ENCODE measurements around the gene SULF2.

The SULF2 gene

DNA sequence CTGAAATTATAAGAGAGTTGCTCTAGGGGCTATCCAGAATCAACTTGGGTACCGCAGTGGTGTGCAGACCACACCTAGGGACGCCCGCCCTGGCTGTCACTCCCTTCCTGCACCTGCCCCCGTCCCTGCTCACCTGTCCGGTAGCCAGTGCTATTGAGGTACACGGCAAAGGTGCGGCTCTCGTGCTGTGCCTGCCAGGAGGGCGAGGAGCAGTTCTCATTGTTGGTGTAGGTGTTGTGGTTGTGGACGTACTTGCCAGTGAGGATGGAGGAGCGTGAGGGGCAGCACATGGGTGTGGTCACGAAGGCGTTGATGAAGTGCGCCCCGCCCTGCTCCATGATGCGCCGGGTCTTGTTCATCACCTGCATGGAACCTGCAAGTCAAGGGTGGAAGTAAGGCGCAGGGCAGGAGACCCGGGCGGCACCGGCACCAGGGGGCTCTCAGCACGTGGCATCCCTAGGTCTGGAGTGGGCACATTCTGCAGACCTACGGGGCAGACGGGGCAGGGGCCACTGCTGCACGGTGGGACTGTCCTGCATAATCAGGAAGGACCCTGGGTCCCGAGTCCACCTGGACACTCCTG is 48.6 kb downstream of the SULF2 start:
- DNase-seq (ENCODE audit: low read depth): no peak

GRCh38 chr20:47735412-47736400 is 49.6 kb downstream of the SULF2 start:
- DNase-seq (ENCODE audit: low read depth): no peak

- DNase-seq (ENCODE audit: low read depth): no peak
Measured at GRCh38 chr20:47734870-47735269, 50.4 kb downstream of the SULF2 start.

- no peak for DNase-seq (ENCODE audit: low read depth)
Measured at GRCh38 chr20:47733892-47734291, 51.4 kb downstream of the SULF2 start.

DNA sequence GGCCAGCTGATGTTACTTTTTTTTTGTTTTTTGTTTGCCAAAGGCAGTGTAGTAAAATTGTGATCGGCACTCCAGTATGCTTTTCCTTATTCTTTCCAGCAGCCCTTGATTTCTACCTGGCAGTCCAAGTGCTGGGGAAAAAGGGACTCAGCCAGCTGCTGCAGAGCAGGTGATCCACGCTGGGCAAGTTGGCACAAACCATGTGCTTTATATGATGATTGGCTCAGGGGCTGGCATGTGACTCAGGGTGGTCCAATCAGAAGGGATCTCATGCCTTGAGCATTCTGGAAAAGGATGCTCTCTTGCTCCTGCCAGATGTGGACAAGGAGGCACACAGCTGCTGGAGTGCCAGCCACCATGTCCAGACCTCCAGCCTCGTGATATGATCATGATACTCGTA is 54.5 kb downstream of the SULF2 start:
- no peak for DNase-seq (ENCODE audit: low read depth)

DNA sequence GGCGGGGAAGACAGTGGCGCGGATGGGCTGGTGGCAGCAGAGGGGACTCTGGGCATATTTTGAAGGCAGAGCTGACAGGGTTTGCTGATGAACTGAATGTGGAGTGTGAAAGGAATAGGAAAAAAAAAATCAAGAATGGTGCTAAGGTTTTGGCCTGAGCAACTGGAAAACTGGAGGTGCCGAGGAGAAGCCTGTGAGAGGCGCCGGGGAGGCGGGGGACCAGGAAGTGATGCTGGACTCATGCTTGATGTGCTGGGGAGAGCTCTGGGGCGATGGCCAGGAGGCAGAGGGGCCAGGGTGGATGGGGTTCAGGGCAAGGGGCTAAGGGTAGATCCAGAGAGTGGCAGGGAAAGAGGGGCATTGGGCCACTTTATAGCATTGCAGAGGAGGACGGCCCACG is 55.8 kb downstream of the SULF2 start:
- DNase-seq (ENCODE audit: low read depth): no peak

DNA sequence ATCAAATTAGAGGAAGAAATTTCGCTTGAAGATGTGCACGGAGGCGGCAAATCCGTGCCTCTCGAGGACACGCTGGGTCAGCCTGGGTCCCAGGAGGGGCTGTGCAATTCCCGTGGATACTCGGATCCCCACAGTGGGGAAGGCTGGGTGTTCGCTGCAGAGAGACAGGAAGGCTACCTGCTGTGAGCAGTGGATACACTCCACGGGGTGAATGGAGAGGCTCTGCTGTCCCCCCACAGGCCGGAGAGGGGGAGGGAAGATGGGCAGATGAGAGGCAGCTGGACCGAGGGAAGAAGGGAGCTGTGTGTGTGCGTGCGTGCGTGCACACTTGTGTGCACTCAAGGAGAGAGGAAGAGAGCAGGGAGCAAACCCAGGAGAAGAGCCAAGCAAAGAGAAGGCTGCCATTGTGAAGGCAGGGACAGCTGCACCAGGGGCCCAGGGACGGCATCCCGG is 57.3 kb downstream of the SULF2 start:
- no peak for DNase-seq (ENCODE audit: low read depth)

GRCh38 chr20:47727170-47727880 is 58.0 kb downstream of the SULF2 start:
- DNase-seq (ENCODE audit: low read depth): no peak

DNA sequence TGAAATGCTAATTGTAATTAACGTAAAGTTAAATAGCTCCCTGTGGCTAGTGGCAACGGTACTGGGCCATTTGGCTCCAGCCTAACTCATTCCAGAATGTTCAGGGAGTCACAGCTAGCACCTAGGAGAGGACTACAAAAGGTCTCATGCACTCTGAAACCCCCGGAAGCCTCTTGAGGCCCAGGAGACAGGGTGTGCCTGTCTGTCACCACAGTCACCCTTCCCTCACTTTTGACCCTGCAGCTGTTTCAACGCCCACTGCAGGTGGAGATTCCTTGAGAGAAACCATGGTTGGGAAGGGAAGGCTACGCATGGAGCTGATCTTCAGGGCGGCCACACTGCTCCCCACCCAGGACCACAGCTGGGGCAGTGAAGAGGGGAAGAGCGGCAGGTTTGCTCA is 58.6 kb downstream of the SULF2 start:
- DNase-seq (ENCODE audit: low read depth): no peak

DNA sequence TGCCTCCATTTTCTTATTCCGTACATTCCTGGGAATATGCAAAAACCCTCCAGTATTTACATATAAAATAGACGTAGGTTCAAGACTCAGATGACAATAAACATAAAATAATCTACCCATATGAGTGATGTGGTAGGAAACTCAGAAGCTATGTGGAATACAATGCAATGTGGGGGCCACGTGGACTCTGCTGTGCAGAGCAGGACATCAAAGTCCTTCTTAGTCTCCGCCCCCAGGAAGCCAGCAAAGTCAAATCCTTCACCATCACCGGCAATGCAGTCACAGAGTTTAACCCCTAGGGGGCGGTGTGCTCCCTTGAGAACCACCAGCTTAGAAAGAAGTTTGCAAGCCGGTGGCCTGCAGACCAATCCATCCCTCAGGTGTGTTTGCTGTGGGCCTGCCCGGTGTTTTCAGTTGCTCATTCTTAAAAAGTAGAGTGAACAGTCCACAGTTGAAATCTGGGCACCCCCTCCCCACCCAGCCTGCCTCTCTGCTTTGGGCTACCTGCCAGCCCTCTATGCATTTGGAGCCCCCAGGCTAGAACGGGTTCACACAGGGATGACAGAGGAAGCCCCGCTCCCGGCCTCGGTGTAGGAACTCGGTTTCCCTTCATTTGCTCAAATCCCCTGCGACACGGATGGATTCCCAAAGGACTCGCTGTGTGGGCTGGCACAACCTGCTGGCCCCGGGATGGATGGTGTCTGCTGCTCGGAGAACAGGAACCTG is 59.9 kb downstream of the SULF2 start:
- DNase-seq (ENCODE audit: low read depth): peak; percentile 81

- DNase-seq (ENCODE audit: low read depth): no peak
Measured at GRCh38 chr20:47724910-47725247, 60.4 kb downstream of the SULF2 start.

DNA sequence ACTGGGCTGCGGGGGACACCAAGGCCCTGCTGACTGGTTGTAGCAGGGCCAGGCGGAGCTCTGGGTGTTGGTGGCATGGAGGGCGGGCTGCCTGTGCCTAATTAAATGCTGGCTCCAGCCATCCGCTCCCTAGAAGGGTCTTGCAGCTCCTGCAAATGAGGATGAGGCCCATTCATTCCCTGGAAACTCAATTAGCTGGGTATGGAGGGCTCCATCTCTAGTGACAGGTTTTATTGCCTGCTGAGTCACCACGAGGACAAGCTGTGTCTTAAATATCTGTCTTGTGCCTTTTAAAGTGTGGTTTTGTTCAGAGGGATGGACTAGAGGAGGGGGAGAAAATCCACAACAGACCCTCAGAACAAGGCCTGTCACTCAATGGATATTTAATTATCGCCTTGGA is 60.9 kb downstream of the SULF2 start:
- DNase-seq (ENCODE audit: low read depth): no peak

DNA sequence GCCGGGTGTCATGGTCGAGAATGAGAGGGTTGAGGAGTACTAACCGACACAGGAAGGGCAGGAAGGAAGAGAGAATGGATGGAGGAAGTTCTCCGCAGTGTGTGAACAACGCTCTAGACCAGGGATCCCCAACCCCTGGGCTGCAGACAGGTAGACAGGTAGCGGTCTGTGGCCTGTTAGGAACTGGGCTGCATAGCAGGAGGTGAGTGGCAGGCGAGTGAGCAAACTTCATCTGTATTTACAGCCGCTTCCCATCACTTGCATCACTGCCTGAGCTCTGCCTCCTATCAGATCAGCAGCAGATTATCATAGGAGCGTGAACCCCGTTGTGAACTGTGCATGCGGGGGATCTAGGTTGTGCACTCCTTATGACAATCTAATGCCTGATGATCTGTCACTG is 62.0 kb downstream of the SULF2 start:
- no peak for DNase-seq (ENCODE audit: low read depth)

DNA sequence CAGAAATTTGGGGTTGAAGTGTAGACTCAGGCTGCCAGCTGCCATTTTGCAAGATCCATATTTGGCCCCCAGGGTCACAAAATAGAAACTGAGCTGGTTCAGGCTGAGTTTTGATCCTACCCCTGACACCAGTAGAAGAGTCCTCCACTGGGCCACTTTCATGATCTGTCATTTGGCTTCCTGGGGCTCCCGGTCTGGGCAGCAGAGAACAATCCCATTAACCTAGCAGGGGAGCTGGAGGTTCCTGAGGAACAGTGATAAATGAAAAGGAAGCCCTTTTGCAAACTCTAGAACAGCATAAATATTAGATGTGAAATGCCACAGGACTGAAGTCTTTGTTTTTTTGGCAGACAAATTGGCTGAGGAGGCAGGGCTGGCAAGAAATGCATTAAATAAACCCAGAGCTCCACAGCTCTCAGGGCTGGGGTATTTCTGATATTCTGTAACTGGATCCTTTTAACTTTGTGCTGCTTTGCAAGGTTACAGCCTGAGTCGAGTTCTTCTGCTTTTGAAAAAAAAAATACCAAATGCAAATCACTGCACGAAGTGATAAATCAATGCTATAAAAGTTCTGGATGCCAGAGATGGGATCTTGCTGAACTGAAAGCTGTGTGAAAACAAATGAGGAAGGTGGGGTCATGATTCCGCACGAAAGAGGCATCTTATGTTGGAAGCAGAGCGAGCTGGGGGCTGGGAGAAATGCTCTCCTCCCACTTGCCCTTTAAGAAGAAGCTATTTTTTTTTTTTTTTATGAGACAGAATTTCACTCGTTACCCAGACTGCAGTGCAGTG is 64.4 kb downstream of the SULF2 start:
- no peak for DNase-seq (ENCODE audit: low read depth)

GRCh38 chr20:47719625-47720024 is 65.7 kb downstream of the SULF2 start:
- no peak for DNase-seq (ENCODE audit: low read depth)

DNA sequence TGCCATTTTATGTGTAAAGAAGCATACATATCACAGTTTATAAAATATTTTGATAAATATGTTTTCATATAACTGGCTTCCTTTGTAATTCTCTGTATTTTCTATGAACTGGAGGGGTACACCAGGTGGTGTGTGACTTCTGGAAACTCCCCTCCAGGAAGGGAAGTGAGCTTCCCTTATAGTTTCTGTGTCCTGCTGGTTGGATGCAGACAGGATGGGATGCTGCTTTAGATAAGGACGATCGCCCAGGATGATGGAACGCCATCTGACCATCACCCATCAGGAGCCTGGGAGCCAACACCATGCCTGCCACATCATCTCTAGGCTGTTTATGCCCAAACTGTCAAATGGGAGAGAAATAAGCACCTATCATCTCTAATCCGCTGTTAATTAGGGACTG is 66.1 kb downstream of the SULF2 start:
- no peak for DNase-seq (ENCODE audit: low read depth)

- DNase-seq (ENCODE audit: low read depth): no peak
Measured at GRCh38 chr20:47718398-47718797, 66.9 kb downstream of the SULF2 start.

DNA sequence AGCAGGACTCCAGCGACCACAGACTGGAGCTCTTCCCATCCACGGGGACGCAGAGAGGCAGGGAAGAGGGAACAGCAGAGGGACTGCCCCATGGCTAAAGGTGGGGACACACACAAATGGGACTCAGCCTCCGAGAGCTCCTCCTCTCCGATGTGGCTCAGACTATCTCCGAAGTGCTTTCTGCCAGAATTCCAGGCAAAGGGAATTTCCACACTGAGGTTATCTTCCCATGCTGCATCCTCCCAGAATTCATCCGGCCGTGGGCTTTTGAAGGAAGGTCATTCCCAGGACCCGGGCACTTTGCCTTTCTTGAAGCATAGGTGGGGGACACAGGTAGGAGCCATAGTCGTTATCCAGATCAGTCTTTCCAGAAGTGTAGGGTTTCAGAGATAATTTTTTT is 67.9 kb downstream of the SULF2 start:
- no peak for DNase-seq (ENCODE audit: low read depth)

DNA sequence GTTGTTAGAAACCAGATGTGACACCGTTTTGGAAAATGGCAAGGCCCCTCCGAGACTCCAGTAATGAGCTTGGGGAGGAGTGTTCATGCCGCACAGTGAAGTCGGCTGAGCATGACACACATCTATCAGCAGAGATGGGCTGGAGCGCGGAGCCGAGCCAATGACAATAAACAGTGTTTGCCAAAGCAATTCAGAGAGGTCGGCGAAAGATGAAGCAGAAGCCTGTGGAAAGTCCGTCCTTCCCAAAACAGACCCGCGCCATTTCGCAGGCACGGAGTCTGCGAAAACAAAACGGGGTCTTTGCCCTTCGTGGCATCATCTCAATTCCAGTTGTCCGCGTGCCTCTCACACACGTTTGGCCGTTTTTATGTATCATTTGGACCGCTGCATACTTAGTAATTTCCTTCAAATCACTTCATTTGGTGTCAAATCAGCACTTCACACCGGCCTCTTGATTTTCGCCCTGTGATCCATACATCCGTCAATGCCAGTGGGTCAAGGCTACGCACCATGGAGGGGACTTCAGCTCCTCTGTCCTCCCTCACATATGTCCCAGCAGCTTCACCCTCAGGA is 71.3 kb downstream of the SULF2 start:
- DNase-seq (ENCODE audit: low read depth): no peak

- no peak for DNase-seq (ENCODE audit: low read depth)
Measured at GRCh38 chr20:47713163-47713562, 72.1 kb downstream of the SULF2 start.
